ENCODE data around the gene AGO3.
"Not testable (repeated sequence)": the region's sequence is repeated elsewhere in the genome, so short reads cannot be mapped to it uniquely, and the experiment has no call there.

The AGO3 gene

GRCh38 chr1:35930593-35931445 is at the start of gene AGO3:
Gene AGO3 (plus strand): TSS chr1:35931105. CDS start chr1:35931427, 322 bp downstream.
- DNase-seq = peak; percentile 92

GRCh38 chr1:35881850-35882273 is 49.0 kb upstream of the AGO3 start:
- no peak for DNase-seq

- DNase-seq = no peak
Measured at GRCh38 chr1:35882586-35882944, 48.3 kb upstream of the AGO3 start.

DNA sequence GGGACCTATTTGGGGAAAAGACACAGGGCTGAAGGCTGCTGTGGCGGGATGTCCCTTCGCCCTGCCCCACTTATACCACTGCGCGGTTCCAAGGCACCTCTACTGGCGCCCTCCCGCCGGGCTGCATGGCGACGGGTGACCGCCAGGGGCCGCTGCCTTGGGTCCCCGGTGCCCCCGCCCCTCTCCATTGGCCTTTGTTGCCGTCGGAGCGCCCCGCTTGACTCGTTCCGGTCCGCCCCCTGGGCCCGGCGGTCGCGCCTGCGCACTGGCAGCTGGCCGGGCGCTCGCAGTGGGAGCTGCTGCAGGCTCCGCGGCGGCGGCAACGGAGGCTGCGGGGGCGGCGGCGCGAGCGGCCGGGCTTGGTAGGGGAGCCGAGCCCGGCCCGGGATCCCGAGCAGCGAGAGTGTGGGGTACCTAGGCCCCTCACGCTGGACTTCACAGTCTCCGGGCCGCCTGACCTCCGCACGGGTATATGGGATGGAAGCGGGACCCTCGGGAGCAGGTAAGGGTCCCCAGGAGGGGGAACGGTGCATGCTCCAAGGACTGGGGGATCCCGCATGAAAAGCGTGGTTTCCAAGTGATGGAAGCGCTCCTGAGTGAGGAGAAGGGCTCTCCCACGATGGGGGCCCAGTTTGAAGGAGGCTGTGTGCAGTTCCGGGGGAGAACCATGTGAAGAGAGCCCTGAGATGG is 47.8 kb upstream of the AGO3 start, which contains the start of gene AGO1:
TSS of gene AGO1 (plus strand) at position 265 of the 690 bp plus-strand sequence. CDS start at position 478, 213 bp downstream.
- DNase-seq = peak; percentile 95

DNA sequence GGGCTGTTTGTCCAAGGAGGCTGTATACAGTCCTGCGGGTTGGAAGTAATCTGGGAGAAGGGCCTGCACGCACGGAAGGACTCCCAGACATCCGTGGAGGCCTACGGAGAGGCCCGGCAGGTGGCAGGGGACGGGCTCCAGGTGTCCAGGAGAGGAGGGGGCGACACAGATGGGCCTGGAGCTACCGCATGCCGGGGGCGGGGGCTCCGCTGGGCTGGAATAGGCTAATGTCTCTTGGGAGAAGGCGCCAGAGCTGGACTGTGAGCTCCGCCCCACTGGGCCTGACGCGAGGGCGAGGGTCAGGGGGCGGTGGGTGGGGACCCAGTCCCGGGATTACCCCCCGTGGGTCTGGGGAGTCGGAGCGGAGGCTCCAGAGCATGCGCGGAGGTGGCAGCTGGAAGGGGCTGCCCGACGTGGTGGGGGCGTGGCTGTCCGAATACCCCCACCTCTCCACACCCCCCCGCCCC is 47.2 kb upstream of the AGO3 start:
- peak; percentile 54 for DNase-seq

GRCh38 chr1:35884934-35885333 is 46.0 kb upstream of the AGO3 start:
- DNase-seq = no peak

GRCh38 chr1:35885961-35886558 is 44.8 kb upstream of the AGO3 start:
- no peak for DNase-seq

DNA sequence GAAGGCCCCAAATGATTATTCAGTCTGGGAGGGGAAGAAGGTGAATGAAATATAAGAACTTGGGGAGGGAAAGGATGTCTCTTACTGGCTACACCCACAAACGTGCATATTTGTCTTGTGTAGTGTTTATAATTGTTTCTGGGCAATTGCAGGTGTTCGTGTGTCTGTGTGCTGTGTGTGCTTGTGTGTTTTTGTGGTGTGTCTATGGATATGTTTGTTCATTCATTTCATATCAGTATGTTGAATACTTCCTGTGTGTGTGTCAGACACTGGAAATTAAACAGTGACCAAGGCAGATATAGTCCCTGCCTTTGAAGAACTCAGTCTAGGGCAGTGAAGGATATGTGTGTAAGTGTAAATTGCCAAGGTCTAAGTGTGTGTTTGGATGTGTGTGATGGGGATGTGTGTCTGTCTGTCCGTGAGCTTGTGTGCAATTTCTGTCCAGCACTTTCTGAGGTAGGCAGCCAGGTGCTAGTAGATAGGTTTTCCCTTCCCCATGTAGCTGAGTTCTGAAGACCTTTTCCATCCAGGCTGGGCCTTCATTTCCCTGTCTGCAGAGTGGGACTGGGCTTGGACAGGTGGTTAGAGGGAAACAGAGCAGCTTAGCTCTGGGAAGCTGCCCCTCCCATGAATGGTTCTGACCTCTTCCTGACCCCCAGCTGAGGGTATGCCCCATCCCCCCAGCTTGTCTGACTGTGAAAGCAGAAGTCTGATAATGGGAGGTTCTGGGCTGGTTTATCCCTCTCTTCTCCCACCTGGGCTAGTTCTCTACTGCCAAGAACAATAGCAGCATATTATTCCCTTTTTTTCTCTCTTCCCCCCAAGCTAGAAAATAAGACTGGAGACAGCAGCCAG is 44.1 kb upstream of the AGO3 start:
- DNase-seq = no peak

DNA sequence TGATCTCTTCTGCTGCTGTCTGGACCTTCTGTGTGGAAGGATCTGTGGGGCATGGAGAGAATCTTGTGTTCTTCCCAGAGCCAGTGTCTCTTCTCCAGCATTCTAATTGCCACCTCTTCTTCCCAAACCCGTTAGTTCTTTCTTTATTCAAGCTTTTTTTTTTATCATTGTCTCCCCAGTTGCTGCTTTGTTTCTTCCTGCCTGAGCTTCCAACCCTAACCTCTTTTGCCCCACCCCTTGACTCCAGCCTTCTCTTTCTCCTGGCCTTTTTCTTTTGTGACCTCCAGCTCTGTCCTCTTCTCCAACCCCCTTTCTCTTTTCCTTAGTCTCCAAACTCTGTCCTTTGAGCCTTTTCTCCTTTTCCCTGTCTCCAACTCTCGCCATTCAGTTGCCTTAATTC is 43.4 kb upstream of the AGO3 start:
- DNase-seq = no peak

DNA sequence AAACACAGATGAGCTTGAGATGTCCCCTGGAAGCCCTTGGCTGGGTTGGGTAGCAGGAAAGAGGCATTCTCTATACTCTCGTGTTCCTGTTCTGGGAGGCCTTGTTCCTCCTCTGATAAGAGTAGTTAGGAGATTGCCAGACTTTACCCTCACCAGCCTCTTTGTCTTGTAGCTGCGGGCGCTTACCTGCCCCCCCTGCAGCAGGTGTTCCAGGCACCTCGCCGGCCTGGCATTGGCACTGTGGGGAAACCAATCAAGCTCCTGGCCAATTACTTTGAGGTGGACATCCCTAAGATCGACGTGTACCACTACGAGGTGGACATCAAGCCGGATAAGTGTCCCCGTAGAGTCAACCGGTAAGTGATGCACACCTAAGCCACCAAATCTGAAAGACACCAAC is 42.6 kb upstream of the AGO3 start:
- no peak for DNase-seq

DNA sequence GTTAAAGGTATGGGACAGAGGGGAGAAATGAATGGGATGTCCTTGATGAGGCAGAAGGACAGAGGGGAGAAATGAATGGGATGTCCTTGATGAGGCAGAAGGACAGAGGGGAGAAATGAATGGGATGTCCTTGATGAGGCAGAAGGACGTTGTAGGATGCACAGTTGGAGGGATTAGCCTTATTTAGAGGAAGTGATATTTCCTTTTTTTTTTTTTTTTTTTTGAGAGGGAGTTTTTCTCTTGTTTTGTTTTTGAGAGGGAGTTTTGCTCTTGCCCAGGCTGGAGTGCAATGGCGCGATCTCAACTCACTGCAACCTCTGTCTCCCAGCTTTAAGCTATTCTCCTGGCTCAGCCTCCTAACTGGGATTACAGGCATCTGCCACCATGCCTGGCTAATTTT is 41.9 kb upstream of the AGO3 start:
- not testable (repeated sequence) for DNase-seq

DNA sequence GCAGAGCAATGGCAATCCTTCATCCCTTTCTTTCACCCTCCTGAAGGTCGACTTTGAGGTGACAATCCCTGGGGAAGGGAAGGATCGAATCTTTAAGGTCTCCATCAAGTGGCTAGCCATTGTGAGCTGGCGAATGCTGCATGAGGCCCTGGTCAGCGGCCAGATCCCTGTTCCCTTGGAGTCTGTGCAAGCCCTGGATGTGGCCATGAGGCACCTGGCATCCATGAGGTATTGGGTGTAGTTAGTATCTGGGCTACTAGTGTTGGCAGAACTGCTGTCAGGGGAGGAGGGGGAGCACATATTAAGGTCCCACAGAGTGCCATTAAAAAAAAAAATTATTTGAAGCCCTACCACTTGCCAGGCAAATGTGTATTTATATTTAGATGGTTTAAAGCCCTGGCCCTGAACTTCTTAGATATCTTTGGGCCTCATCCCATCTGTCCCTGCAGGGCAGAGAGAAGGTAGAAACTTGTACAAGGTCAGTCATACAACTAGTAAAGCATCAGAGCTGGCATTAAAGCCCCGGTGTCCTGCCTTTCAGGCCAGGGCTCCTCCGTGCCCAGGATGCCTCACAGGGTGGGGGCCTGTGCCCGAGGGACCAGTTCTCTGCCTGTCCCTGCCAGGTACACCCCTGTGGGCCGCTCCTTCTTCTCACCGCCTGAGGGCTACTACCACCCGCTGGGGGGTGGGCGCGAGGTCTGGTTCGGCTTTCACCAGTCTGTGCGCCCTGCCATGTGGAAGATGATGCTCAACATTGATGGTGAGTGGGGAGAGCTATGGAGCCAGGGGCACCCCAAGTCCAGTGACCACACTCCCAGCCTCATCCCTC is 37.6 kb upstream of the AGO3 start:
- DNase-seq = no peak

DNA sequence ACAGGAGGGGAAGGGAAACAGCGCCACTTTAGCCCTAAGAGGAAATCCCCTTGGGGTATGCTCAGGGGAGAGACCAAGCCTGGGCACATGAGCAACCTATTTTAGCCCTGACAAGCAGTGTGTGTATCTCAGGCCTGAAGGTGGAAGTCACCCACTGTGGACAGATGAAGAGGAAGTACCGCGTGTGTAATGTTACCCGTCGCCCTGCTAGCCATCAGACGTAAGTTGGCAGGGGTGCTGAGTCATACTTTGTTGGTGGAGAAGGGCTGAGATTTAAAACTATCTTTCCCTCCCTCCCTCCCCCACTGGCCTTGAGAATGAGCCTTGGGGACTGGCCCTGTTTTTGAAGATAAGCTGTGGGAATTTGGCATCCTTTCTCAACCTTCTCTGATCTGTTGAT is 36.7 kb upstream of the AGO3 start:
- DNase-seq = no peak

GRCh38 chr1:35894656-35895055 is 36.2 kb upstream of the AGO3 start:
- no peak for DNase-seq

- DNase-seq = no peak
Measured at GRCh38 chr1:35899941-35900340, 31.0 kb upstream of the AGO3 start.

- DNase-seq = no peak
Measured at GRCh38 chr1:35901235-35901634, 29.7 kb upstream of the AGO3 start.

DNA sequence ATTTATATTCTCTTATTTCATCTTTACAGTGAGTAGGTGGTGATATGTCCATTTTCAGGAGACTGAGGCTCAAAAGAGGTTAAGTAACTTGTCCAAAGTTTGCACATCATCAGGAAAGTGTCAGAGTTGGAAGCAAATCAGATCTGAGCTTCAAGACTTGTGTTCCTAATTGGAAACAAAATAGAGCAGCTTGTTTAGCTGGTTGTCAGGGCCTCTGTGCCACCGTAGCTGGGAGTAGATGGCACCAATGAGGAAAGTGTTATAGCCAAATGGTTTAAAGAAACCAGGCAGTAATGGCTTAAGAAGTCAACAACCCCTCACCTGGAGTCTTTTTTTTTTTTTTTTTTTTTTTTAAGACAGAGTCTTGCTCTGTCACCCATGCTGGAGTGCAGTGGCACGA is 28.2 kb upstream of the AGO3 start:
- no peak for DNase-seq

DNA sequence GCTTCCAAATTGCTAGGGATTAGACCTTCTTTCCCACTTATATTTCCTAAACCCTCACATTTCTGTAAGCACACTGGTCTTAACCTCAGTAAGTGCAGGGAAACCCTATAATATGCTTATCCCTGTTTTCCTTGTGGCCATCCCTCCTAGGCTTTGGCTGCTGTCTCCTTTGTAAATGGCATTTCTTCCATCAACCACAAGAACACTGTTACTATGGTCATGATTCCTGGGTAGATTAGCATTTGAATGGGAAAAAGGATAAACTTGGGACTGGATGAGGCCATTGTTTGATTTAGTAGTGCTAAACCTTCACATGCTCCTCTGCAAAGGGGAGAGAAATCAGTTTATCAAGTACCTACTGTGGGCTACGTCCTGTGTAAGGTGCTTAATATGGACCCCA is 16.2 kb upstream of the AGO3 start:
- no peak for DNase-seq

DNA sequence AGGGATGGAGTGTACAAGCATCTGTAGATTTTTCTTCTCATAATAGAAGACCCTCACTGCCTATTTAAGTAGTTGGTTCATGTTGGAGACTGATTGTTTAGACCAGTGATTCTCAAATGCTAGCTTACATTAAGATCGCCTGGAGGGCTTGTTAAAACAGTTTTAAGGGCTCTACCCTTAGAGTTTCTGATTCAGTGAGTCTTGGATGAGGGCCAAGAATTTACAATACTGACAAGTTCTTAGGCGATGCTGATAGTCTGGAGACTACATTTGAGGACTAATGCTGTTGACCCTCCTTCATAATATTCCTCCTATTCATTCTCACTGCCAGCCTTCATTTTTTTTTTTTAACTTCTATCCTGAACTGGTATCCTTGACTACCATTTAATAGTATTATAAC is 15.2 kb upstream of the AGO3 start:
- no peak for DNase-seq

DNA sequence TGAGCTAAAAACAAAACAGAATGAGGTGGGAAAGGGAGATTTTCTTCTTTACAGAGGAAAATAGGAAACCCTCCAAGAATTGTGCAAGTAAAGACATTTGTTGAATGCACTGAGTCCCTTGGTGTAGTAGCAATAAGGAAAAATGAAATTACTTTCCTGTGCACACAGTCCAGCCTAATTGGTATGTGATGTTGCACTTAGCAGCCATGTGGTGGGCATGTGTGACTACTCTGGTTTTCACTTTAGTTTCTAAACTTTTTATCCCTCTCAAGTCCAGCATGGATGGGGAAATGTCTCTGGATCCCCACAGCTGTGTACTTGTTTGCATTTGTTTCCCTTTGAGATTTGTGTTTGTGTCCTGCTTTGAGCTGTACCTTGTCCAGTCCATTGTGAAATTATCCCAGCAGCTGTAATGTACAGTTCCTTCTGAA is 7.1 kb upstream of the AGO3 start:
- DNase-seq = no peak

DNA sequence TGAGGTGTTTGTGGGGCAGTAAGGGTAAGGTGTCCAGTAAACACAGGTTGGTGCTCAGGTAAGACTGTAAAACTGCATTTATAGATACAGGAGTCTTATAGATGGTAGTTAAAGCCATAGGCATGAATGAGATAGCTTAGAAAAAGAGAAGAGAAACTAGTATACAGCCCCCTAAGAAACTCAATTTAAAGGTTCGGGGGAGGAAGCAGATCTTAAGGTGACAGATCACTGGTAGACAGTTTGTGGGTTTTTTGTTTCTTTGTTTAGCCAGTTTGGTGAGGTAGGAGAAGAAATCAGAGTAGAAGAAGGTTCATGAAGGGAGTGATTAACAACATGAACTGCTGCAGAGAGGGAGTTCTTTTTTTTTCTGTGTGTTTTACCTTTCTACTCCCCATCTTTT is 6.1 kb upstream of the AGO3 start:
- no peak for DNase-seq

GRCh38 chr1:35925741-35926140 is 5.2 kb upstream of the AGO3 start:
- DNase-seq = no peak
